B cell (primary cell): ENCODE results near the gene NUMB.

Source experiments
- EZH2 ChIP-seq: IDR thresholded peaks from 2 replicates; pipeline ENCODE4 v1.6.1; 2012; ENCODE audit warnings: borderline replicate concordance, low read depth, mild to moderate bottlenecking, moderate library complexity, low read length; ENCODE audit not compliant: insufficient read depth, poor library complexity, severe bottlenecking
- TF ChIP-seq, protein P1 (sequence below): fragments of 200-600 bp; IDR thresholded peaks from one replicate; pipeline ENCODE4 v1.8.0; 2022; ENCODE audit warnings: antibody characterized with exemption, mild to moderate bottlenecking

DNA sequence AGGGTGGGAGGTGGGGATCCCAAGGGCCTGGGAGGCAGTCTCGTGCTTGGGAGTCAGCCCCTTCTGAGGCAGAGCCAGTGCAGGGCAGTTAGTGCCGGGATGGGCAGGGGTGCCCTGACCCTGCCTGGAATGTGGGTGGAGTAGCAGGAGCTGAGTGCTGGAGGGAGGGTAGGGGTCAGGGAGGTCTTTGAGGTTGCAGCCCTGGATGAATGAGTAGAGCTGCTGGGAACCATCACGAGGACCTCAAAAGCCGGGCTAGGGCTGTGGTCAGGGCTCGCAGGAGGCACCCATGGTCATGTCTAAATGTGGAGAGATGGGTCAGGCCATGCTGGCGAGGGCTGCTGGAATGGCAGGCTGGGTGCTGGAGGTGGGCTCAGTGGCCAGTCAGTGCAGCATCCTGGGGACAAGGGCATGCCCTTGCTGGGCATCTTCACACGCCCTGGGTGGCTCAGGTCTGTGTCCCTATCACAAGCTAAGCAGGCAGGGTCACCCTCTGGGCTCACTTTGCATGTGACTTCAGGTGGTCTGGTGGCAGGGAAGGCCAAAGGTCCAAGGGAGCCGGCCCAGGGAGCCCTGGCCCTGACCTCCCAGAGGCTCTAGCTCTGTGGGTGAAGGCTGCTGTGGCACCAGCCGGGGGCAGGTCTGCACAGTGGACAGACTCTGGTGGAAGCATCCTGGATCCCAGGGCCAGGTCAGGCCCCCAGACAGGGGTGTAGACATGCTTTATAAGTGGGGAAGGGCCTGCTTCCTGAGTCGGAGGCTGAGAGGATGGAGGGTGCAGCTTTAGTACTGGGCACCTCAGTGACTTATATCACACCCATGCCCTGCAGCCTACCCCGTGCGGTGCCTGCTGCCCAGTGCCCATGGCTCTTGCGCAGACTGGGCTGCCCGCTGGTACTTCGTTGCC, 196.6 kb downstream of the NUMB start:
- TF ChIP-seq, protein P1, sequence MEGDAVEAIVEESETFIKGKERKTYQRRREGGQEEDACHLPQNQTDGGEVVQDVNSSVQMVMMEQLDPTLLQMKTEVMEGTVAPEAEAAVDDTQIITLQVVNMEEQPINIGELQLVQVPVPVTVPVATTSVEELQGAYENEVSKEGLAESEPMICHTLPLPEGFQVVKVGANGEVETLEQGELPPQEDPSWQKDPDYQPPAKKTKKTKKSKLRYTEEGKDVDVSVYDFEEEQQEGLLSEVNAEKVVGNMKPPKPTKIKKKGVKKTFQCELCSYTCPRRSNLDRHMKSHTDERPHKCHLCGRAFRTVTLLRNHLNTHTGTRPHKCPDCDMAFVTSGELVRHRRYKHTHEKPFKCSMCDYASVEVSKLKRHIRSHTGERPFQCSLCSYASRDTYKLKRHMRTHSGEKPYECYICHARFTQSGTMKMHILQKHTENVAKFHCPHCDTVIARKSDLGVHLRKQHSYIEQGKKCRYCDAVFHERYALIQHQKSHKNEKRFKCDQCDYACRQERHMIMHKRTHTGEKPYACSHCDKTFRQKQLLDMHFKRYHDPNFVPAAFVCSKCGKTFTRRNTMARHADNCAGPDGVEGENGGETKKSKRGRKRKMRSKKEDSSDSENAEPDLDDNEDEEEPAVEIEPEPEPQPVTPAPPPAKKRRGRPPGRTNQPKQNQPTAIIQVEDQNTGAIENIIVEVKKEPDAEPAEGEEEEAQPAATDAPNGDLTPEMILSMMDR = no peak
- TF ChIP-seq EZH2 = no peak
